GM12892 (cell line): ENCODE data around the gene VPS13D.

Experiments
- POLR2A ChIP-seq: IDR thresholded peaks from 2 replicates; pipeline ENCODE4 v1.6.1; 2011; ENCODE audit warnings: low read depth, low read length, control low read depth
- POLR2AphosphoS5 ChIP-seq: IDR thresholded peaks from 2 replicates; pipeline ENCODE4 v1.6.1; 2011; ENCODE audit warnings: low read depth, low read length, control low read depth

GRCh38 chr1:12499539-12500240 is 269.9 kb downstream of the VPS13D start:
- no peak for TF ChIP-seq POLR2AphosphoS5
- no peak for TF ChIP-seq POLR2A
